ENCODE results near the gene ECHDC3. TPM values are rescaled to one million over a fixed set of nuclear protein-coding genes. Genes with fewer than 3 reads are reported as not detected.
A peak's percentile ranks its signal among the peaks of the same experiment; 100 is the strongest.

The ECHDC3 gene
- total and polyA plus RNA-seq, 10 of the 15 experiments (the other 5 are each of a cell fraction or from before 2014, with no cell fraction given), result 0.16 to 10.0 (median 6.0) TPM

DNA sequence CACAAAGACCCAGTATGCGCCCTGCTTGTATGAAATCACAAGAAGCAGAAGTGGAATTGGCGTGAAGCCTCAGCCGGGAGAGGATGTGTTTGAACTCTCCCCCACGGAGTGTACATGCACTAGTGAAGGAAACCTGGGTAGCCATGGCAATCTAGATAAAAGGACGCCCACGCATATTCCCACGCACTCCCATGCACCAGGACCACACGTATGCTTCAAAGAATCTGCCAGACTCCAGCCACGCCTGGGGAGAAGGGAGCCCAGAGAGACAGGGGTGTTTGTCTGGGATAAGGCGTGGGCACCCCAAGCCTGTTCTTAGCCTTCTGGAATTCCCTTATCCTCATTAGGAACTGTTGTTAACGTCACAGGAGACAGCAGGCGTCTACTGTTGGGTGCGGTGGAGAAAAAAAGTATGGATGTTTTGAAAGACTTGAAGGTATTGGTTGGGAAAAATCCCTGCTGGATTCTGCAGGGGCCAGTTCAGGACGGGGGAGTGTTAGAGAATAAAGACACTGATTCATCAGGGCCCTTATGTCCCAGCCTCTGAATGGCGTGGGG is 28.9 kb upstream of the ECHDC3 start (continued):
- TF ChIP-seq MYC (IDR thresholded peaks at IDR 0.05; ENCODE audit: insufficient read depth, insufficient read length, insufficient replicate concordance, low read length, severe bottlenecking), result no peak
- TF ChIP-seq GATAD2B (conservative IDR thresholded peaks at IDR 0.05; ENCODE audit: low read depth), result 0 out of 2 replicates have a peak, but pooled peaks have one; percentile 37
- no peak for TF ChIP-seq GABPA (IDR thresholded peaks at IDR 0.05; ENCODE audit: low read depth)
- TF ChIP-seq TBL1XR1 (IDR thresholded peaks at IDR 0.05; ENCODE audit: low read depth, low read length), result no peak
- 0 out of 2 replicates have a peak, but pooled peaks have one; percentile 12 for TF ChIP-seq IRF4 (IDR thresholded peaks at IDR 0.05; ENCODE audit: low read depth, low read length)
- TF ChIP-seq SIX5 (IDR thresholded peaks at IDR 0.05; ENCODE audit: low read depth, low read length, severe bottlenecking), result no peak
- TF ChIP-seq EGR1 (IDR thresholded peaks at IDR 0.05; ENCODE audit: borderline replicate concordance in 1 of 2, low read depth in 2 of 2, low read length in 2 of 2), result peak; percentile 22 to 77
- TF ChIP-seq NFIC (IDR thresholded peaks at IDR 0.05; ENCODE audit: low read depth, low read length), result no peak
- no peak for TF ChIP-seq RBBP5 (conservative IDR thresholded peaks at IDR 0.05)
- TF ChIP-seq ASH2L (IDR thresholded peaks at IDR 0.05; ENCODE audit: borderline replicate concordance, low read depth), result no peak
- no peak for TF ChIP-seq POLR2AphosphoS2 (IDR thresholded peaks at IDR 0.05; ENCODE audit: low read depth, low read length)
- TF ChIP-seq, protein P1, sequence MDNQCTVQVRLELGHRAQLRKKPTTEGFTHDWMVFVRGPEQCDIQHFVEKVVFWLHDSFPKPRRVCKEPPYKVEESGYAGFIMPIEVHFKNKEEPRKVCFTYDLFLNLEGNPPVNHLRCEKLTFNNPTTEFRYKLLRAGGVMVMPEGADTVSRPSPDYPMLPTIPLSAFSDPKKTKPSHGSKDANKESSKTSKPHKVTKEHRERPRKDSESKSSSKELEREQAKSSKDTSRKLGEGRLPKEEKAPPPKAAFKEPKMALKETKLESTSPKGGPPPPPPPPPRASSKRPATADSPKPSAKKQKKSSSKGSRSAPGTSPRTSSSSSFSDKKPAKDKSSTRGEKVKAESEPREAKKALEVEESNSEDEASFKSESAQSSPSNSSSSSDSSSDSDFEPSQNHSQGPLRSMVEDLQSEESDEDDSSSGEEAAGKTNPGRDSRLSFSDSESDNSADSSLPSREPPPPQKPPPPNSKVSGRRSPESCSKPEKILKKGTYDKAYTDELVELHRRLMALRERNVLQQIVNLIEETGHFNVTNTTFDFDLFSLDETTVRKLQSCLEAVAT (IDR thresholded peaks at IDR 0.05), result no peak
- no peak for TF ChIP-seq TCF7 (IDR thresholded peaks at IDR 0.05; ENCODE audit: borderline replicate concordance)
- no peak for TF ChIP-seq BCL11A (IDR thresholded peaks at IDR 0.05; ENCODE audit: low read depth, low read length)
- no peak for TF ChIP-seq PML (IDR thresholded peaks at IDR 0.05; ENCODE audit: low read length)
- no peak for TF ChIP-seq EZH2 (IDR thresholded peaks at IDR 0.05; ENCODE audit: borderline replicate concordance, control insufficient read depth, low read depth, low read length)
- TF ChIP-seq EP300 (IDR thresholded peaks at IDR 0.05; ENCODE audit: borderline replicate concordance in 1 of 2, control insufficient read depth in 1 of 2, low read depth in 2 of 2, low read length in 2 of 2), result 0 out of 4 replicates have a peak, but pooled peaks of 1 of the 2 experiments have one; percentile 10
- TF ChIP-seq CHD4 (IDR thresholded peaks at IDR 0.05), result no peak
- TF ChIP-seq MTA2 (IDR thresholded peaks at IDR 0.05; ENCODE audit: low read depth), result no peak
- 0 out of 2 replicates have a peak, but pooled peaks have one; percentile 13 for TF ChIP-seq PAX5 (IDR thresholded peaks at IDR 0.05; ENCODE audit: borderline replicate concordance, low read depth, low read length)
- TF ChIP-seq, protein P2, sequence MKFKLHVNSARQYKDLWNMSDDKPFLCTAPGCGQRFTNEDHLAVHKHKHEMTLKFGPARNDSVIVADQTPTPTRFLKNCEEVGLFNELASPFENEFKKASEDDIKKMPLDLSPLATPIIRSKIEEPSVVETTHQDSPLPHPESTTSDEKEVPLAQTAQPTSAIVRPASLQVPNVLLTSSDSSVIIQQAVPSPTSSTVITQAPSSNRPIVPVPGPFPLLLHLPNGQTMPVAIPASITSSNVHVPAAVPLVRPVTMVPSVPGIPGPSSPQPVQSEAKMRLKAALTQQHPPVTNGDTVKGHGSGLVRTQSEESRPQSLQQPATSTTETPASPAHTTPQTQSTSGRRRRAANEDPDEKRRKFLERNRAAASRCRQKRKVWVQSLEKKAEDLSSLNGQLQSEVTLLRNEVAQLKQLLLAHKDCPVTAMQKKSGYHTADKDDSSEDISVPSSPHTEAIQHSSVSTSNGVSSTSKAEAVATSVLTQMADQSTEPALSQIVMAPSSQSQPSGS (IDR thresholded peaks at IDR 0.05; ENCODE audit: low read length), result peak; percentile 76; the same call in 1 of the 2 replicates
- TF ChIP-seq, protein P3, sequence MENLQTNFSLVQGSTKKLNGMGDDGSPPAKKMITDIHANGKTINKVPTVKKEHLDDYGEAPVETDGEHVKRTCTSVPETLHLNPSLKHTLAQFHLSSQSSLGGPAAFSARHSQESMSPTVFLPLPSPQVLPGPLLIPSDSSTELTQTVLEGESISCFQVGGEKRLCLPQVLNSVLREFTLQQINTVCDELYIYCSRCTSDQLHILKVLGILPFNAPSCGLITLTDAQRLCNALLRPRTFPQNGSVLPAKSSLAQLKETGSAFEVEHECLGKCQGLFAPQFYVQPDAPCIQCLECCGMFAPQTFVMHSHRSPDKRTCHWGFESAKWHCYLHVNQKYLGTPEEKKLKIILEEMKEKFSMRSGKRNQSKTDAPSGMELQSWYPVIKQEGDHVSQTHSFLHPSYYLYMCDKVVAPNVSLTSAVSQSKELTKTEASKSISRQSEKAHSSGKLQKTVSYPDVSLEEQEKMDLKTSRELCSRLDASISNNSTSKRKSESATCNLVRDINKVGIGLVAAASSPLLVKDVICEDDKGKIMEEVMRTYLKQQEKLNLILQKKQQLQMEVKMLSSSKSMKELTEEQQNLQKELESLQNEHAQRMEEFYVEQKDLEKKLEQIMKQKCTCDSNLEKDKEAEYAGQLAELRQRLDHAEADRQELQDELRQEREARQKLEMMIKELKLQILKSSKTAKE (IDR thresholded peaks at IDR 0.05; ENCODE audit: low read depth, poor library complexity, severe bottlenecking), result no peak
- TF ChIP-seq CHD1 (IDR thresholded peaks at IDR 0.05; ENCODE audit: low read depth, low read length), result no peak
- peak; percentile 35; the same call in 1 of the 2 replicates for TF ChIP-seq TCF12 (IDR thresholded peaks at IDR 0.05; ENCODE audit: low read depth, low read length)
- TF ChIP-seq NFYB (IDR thresholded peaks at IDR 0.05; ENCODE audit: insufficient read depth, low read depth, low read length), result no peak
- no peak for TF ChIP-seq LARP7 (IDR thresholded peaks at IDR 0.05)
